Measurements from ENCODE around the gene CYP27A1.

CYP27A1 gene

DNA sequence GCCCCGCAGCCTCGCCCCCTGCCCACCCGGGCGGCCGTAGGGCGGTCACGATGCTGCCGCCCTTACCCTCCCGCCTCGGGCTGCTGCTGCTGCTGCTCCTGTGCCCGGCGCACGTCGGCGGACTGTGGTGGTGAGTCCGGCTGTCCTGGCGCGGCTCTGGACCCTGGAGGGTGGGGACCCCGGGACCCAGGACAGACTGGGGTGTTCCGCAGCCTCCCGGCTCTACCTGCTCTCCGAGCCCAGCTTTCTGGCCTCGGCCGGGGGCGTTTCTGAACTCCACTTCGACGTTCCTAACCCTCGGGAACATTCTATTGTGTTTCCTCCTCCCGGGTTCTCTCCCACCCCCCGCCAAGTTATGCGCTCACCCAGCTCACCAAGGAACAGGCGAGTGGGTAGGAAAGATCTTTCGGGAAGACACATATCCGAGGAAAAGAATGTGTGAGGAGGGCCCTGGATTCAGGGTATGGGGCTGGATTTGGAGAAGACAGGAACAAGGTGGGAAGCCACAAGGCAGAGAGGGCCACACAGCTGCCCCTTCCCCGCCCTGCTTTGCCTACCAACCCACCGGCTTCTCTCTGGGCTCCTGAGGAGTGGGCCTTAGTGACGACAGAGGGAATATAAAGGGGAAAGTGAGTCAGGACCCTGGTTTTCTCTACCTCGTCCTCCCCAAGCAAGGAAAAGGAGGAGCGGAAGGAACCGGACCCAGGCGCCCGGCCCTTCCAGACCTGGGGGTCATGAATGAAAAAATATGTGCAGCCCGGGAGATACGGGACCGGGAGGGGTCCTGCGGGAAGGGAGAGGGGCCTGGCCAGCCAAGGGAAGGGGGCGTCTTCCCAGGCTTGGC lies 78.3 kb downstream of the CYP27A1 start:
- no peak for DNase-seq

DNA sequence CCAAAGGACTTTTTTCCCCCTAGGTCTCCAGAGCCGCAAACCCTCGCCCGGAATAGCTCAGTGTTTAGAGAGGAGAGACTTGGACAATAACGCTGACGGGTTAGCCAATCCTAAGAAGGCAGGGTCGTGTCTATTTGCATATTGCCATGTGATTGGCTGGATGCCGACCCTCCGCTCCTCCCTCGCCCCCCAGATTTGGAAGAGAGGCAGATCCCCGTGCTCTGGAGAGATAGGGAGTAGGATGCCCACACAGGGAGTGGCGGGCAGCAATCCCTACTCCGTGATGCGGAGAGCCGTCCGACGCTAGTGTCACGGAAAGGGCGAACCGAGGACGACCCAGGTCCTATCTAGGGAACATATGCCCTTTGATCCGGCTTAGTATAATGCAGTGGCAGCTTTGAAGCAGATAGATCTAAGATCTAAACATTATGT lies 79.0 kb downstream of the CYP27A1 start:
- DNase-seq: peak; percentile 80

DNA sequence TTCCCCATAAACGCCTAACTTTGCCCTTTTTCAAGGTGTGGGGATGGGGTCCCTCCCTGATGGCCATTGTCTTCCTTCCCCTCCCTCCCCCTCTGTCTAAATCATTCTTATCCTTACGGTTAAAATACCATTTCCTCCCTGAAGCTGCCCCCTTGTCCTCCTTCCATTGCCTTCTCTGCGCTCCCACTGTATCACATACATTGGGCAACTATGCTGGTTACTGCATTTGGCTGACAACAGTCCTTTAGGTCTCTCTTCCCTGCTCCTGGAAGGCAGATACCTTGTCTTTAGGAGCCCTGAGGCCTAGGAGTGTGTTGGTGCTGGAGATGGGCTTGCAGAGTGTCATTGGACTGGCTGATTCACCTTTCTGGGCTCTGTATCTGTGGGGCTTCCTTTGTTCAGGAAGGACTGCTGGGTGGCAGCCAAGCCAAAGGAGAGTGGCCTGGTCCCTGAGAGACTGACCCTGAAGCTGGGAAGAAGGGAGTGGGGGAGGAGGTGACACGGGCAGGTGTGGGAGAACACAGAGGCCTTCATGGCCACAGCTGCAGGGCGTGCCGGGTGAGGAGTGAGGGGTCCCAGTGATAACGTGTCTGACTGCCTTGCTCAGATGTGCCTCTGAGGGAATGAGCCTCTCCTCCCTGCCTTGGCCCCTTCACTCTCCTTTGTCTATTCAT lies 79.8 kb downstream of the CYP27A1 start:
- DNase-seq: no peak

DNA sequence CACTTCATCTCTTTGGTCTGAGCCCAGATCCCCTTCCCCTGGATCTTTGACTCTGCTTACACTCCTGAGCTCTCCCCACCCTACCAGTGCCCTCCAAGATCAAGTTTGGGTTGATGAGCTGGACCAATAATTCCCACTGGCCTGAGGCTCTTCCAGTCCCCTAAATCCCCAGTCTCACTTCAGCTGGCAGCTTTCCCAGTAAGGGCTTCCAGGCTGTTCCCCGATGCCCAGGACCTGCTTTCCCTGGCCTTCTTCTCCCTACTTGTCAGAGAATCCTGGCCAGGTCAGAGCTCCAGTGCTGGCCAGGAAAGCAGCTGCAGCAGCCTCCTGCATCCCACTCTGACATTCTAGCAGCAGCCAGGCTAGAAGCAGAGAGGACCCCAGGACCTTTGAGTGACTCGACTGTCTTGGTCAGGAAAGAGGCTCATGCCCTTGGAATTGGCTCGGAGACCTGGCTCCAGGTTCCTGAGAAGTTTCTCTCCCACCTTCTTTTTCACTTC lies 81.1 kb downstream of the CYP27A1 start:
- DNase-seq: no peak
